GM12878 (cell line): ENCODE measurements around the gene MAPT.

Source experiments
- ETV6 ChIP-seq, 2 experiments: fragments of 450-650 bp in 1 of 2; IDR thresholded peaks in 1 of 2; conservative IDR thresholded peaks in 1 of 2; 2 replicates each; pipeline ENCODE4 v1.6.1; 2014; ENCODE audit warnings: antibody characterized with exemption in 1 of 2, borderline replicate concordance in 1 of 2, low read depth in 1 of 2, mild to moderate bottlenecking in 1 of 2, moderate library complexity in 1 of 2
- POLR2A ChIP-seq: IDR thresholded peaks from 2 replicates; pipeline ENCODE4 v1.6.1; 2011; ENCODE audit warnings: low read depth, mild to moderate bottlenecking, low read length
- TCF12 ChIP-seq: IDR thresholded peaks from 2 replicates; pipeline ENCODE4 v1.6.1; 2011; ENCODE audit warnings: low read depth, mild to moderate bottlenecking, low read length
- ZNF274 ChIP-seq: IDR thresholded peaks from one replicate; pipeline ENCODE4 v1.8.0; 2011; ENCODE audit not compliant: insufficient read length, insufficient read depth
- TF ChIP-seq, protein P1 (sequence below): IDR thresholded peaks from 2 replicates; pipeline ENCODE4 v1.6.1; 2012; ENCODE audit warnings: low read length, inconsistent platforms

DNA sequence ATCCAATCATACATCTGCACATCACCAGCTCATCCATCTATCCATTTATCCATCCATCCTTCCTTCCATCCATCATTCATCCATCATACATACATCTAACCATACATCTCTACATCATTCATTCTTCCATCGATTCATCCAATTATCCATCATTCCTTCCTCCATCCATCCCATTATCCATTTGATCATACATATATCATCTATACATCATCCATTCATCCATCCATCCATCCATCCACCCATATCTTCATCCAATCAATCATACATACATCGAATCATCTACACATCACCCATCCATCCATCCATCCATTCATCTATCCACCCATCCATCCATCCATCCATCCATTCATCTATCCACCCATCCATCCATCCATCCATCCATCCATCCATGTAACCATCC is 75.4 kb downstream of the MAPT start:
- no peak for TF ChIP-seq ZNF274
- TF ChIP-seq POLR2A: no peak
- TF ChIP-seq, protein P1, sequence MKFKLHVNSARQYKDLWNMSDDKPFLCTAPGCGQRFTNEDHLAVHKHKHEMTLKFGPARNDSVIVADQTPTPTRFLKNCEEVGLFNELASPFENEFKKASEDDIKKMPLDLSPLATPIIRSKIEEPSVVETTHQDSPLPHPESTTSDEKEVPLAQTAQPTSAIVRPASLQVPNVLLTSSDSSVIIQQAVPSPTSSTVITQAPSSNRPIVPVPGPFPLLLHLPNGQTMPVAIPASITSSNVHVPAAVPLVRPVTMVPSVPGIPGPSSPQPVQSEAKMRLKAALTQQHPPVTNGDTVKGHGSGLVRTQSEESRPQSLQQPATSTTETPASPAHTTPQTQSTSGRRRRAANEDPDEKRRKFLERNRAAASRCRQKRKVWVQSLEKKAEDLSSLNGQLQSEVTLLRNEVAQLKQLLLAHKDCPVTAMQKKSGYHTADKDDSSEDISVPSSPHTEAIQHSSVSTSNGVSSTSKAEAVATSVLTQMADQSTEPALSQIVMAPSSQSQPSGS: no peak
- TF ChIP-seq ETV6 (conservative IDR thresholded peaks at IDR 0.05 in 1 of 2, IDR thresholded peaks at IDR 0.05 in 1 of 2; ENCODE audit: borderline replicate concordance in 1 of 2, low read depth in 1 of 2): no peak
- no peak for TF ChIP-seq TCF12
